Measurements from ENCODE around the gene PBX4.
A peak's percentile ranks its signal among the peaks of the same experiment; 100 is the strongest.

Gene PBX4

DNA sequence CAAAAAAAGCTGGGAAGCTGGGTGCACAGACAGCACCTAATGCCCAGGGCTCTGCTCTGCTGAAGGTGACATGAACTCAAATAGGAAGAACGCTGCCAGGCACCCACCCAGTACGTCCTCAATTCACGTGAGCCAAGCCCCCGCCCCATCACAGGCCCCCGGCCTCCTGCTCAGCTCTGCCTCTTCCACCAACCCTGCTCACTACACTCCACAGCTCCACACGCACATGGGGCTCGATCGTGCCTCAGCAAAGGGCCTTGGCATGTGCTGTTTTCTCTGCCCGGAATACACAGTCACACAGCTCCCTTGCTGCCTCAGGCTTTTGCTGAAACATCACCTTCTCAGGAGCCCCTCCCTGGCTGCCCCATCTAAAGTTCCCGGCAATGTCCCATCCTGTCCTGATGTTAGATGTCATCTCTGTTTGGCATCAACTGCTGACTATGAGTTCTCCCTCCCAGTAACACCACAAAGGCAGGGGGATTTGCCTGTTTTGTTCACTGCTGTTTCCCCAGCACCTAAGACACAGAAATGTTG is 42.7 kb upstream of the PBX4 start:
- H3K36me3 ChIP-seq (ENCODE audit: low read length), result 0 out of 2 replicates have a peak, but pooled peaks cover 6% of the 10 kb centered on the region
- no peak for TF ChIP-seq EZH2phosphoT487 (conservative IDR thresholded peaks at IDR 0.05; ENCODE audit: low read length)
- TF ChIP-seq, protein P1, sequence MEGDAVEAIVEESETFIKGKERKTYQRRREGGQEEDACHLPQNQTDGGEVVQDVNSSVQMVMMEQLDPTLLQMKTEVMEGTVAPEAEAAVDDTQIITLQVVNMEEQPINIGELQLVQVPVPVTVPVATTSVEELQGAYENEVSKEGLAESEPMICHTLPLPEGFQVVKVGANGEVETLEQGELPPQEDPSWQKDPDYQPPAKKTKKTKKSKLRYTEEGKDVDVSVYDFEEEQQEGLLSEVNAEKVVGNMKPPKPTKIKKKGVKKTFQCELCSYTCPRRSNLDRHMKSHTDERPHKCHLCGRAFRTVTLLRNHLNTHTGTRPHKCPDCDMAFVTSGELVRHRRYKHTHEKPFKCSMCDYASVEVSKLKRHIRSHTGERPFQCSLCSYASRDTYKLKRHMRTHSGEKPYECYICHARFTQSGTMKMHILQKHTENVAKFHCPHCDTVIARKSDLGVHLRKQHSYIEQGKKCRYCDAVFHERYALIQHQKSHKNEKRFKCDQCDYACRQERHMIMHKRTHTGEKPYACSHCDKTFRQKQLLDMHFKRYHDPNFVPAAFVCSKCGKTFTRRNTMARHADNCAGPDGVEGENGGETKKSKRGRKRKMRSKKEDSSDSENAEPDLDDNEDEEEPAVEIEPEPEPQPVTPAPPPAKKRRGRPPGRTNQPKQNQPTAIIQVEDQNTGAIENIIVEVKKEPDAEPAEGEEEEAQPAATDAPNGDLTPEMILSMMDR (IDR thresholded peaks at IDR 0.05; ENCODE audit: insufficient read depth, low read length, poor library complexity, severe bottlenecking), result no peak
- H4K20me1 ChIP-seq (ENCODE audit: low read depth, low read length), result no peaks in the 10 kb centered on the region
- peak overlapping the region; percentile 93 for H3K27ac ChIP-seq (ENCODE audit: low read depth, low read length)
- peaks cover 33% of the 10 kb centered on the region for H3K79me2 ChIP-seq (ENCODE audit: insufficient read depth, low read length)
- H3K9me3 ChIP-seq (ENCODE audit: insufficient read depth, low read length), result no peaks in the 10 kb centered on the region
- peak overlapping the region; percentile 86 for H3K9ac ChIP-seq (ENCODE audit: low read length)
- H3K27me3 ChIP-seq (ENCODE audit: low read length), result no peaks in the 10 kb centered on the region
- H3F3A ChIP-seq (ENCODE audit: insufficient read depth), result peaks cover 23% of the 10 kb centered on the region
- H2AFZ ChIP-seq (ENCODE audit: low read depth, low read length, severe bottlenecking), result no peak overlapping the region
- no peaks in the 10 kb centered on the region for H3K9me2 ChIP-seq (replicated peaks; ENCODE audit: insufficient read depth, low read length)
- H3K4me2 ChIP-seq (ENCODE audit: low read depth, low read length, poor library complexity, severe bottlenecking), result peak overlapping the region; percentile 95
- peak overlapping the region; percentile 56 for H3K4me3 ChIP-seq (ENCODE audit: insufficient read depth, low read length, poor library complexity, severe bottlenecking)

DNA sequence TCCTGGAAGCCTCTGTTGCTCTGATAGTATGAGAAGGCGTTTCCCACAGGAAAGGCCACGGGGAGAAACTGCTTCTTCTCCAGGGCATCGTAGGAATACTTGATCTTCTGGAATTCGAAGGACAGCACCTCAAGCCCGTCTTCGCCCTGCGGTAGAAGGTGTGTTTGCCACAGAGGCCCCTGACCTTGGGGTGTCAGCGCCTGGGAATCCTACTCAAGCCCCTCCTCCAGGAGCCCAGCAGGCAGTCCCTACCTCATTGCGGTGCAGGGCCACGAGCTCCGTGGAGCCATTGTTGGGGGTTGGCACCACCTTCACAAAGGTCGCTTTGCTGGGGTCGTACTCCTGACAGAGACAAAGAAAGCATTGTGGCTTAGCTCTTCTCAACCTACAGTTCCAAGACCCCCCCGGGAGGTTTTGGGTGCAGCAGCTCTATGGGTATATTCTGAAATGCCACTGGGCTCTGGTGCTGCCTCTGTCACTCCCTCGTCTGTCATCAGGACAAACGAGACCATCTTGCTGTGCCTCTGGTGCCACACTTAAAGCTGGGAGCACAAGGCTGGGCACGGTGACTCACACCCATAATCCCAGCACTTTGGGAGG is 41.3 kb upstream of the PBX4 start:
- no peak overlapping the region for H3K9ac ChIP-seq (ENCODE audit: low read length)
- TF ChIP-seq, protein P1 (IDR thresholded peaks at IDR 0.05; ENCODE audit: insufficient read depth, low read length, poor library complexity, severe bottlenecking), result no peak
- no peak for TF ChIP-seq EZH2phosphoT487 (conservative IDR thresholded peaks at IDR 0.05; ENCODE audit: low read length)
- H3K79me2 ChIP-seq (ENCODE audit: insufficient read depth, low read length), result peaks cover 33% of the 10 kb centered on the region
- peaks cover 17% of the 10 kb centered on the region for H3F3A ChIP-seq (ENCODE audit: insufficient read depth)
- H3K9me2 ChIP-seq (replicated peaks; ENCODE audit: insufficient read depth, low read length), result no peaks in the 10 kb centered on the region
- no peak overlapping the region for H3K4me3 ChIP-seq (ENCODE audit: insufficient read depth, low read length, poor library complexity, severe bottlenecking)
- no peaks in the 10 kb centered on the region for H3K9me3 ChIP-seq (ENCODE audit: insufficient read depth, low read length)
- no peaks in the 10 kb centered on the region for H3K27me3 ChIP-seq (ENCODE audit: low read length)
- H3K36me3 ChIP-seq (ENCODE audit: low read length), result 0 out of 2 replicates have a peak, but pooled peaks cover 6% of the 10 kb centered on the region
- H3K27ac ChIP-seq (ENCODE audit: low read depth, low read length), result no peak overlapping the region
- H2AFZ ChIP-seq (ENCODE audit: low read depth, low read length, severe bottlenecking), result no peak overlapping the region
- no peaks in the 10 kb centered on the region for H4K20me1 ChIP-seq (ENCODE audit: low read depth, low read length)
- H3K4me2 ChIP-seq (ENCODE audit: low read depth, low read length, poor library complexity, severe bottlenecking), result no peak overlapping the region

DNA sequence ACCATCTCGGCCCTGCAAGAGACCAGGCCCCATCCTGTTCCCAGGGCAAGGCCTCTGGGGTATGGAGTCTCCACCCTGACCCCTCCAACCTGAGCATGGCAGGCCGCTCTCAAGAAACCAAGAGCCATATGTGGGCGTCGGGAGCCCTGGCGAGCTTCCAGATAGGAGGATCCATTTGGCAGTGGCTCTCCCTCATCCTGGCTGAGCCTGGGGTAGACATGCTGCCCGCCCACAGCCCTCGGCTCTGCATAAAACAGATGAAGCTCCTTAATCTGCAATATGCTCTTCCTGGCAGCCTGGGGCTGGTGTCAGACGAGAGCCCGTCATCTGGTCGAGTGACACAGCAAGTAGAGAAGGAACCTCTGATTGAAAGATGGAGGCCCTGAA is 38.9 kb upstream of the PBX4 start:
- Histone ChIP-seq H3K36me3 (ENCODE audit: low read length) (0 out of 2 replicates have a peak, but pooled peaks cover 9% of the 10 kb centered on the region), H3K79me2 (ENCODE audit: insufficient read depth, low read length) (peaks cover 26% of the 10 kb centered on the region), H3K4me3 (ENCODE audit: insufficient read depth, low read length, poor library complexity, severe bottlenecking) (no peak overlapping the region), H3K4me2 (ENCODE audit: low read depth, low read length, poor library complexity, severe bottlenecking) (no peak overlapping the region), H4K20me1 (ENCODE audit: low read depth, low read length) (no peaks in the 10 kb centered on the region), H3K27ac (ENCODE audit: low read depth, low read length) (no peak overlapping the region), H3K27me3 (ENCODE audit: low read length) (no peaks in the 10 kb centered on the region), H2AFZ (ENCODE audit: low read depth, low read length, severe bottlenecking) (no peak overlapping the region), H3F3A (ENCODE audit: insufficient read depth) (peaks cover 10% of the 10 kb centered on the region), H3K9ac (ENCODE audit: low read length) (no peak overlapping the region), H3K9me3 (ENCODE audit: insufficient read depth, low read length) (no peaks in the 10 kb centered on the region), H3K9me2 (replicated peaks; ENCODE audit: insufficient read depth, low read length) (no peaks in the 10 kb centered on the region)
- TF ChIP-seq EZH2phosphoT487 (conservative IDR thresholded peaks at IDR 0.05; ENCODE audit: low read length), result no peak
- TF ChIP-seq, protein P1 (IDR thresholded peaks at IDR 0.05; ENCODE audit: insufficient read depth, low read length, poor library complexity, severe bottlenecking), result no peak
